Tibial nerve (tissue), 4 donors: ENCODE results near the gene KSR1. TPM values are rescaled to one million over a fixed set of nuclear protein-coding genes. Genes with fewer than 3 reads are reported as not detected.
"Not testable (repeated sequence)": the region's sequence is repeated elsewhere in the genome, so short reads cannot be mapped to it uniquely, and the experiment has no call there.

Experiments
- DNase-seq, 2 donors: peaks; one replicate each; pipeline ENCODE4 v3.0.0-alpha.2; 2019; ENCODE audit warnings: low spot score in 2 of 2
- H3K27ac ChIP-seq, 4 donors: fragments of 200-600 bp; sonication (generic) in 3 of 4; one replicate each; pipeline ENCODE4 v1.5.1; 2017 to 2019; ENCODE audit warnings: mild to moderate bottlenecking in 1 of 4
- H3K27me3 ChIP-seq, 2 donors: fragments of 200-600 bp; sonication (generic) in 1 of 2; one replicate each; pipeline versions ENCODE4 v1.5.1 to v1.6.0; 2017 to 2019
- H3K36me3 ChIP-seq, 3 donors: fragments of 200-600 bp; sonication (generic); one replicate each; pipeline ENCODE4 v1.5.1; 2018 to 2019
- H3K4me1 ChIP-seq, 4 donors: fragments of 200-600 bp; sonication (generic) in 3 of 4; one replicate each; pipeline ENCODE4 v1.5.1; 2017 to 2019
- H3K4me3 ChIP-seq, 4 donors: fragments of 200-600 bp; sonication (generic) in 3 of 4; one replicate each; pipeline ENCODE4 v1.5.1; 2017 to 2019; ENCODE audit warnings: mild to moderate bottlenecking in 1 of 4, moderate library complexity in 1 of 4
- H3K9me3 ChIP-seq, 4 donors: fragments of 200-600 bp; sonication (generic) in 3 of 4; one replicate each; pipeline ENCODE4 v1.5.1; 2017 to 2019
- CTCF ChIP-seq, 5 experiments: fragments of 200-600 bp in 3 of 5; fragments of 450-650 bp in 2 of 5; sonication (generic) in 3 of 5; IDR thresholded peaks; one replicate each; pipeline ENCODE4 v1.5.1; 2016 to 2019; ENCODE audit warnings: antibody characterized with exemption in 5 of 5, mild to moderate bottlenecking in 3 of 5, moderate library complexity in 2 of 5
- EP300 ChIP-seq, 2 donors: sonication (generic); formaldehyde crosslinking; IDR thresholded peaks; one replicate each; pipeline ENCODE4 v1.6.1; 2017; ENCODE audit warnings: antibody characterized with exemption in 2 of 2, mild to moderate bottlenecking in 1 of 2
- POLR2A ChIP-seq, 2 donors: fragments of 450-650 bp; IDR thresholded peaks; one replicate each; pipeline ENCODE4 v1.6.1; 2017; ENCODE audit warnings: antibody characterized with exemption in 2 of 2, mild to moderate bottlenecking in 2 of 2, moderate library complexity in 2 of 2
- WGBS, 2 donors: methylation state at CpG; one replicate each; pipeline ENCODE4 v1.1.5; 2018; 5-methylcytosine and 5-hydroxymethylcytosine counted together
- total RNA-seq, 4 donors: library from RNA; depleted of rRNA; stranded (reverse); fragments of >200 nt; gene quantifications; one replicate each; pipeline ENCODE4 v1.1.0, GENCODE V29; 2016

KSR1 gene
- total RNA-seq, 4 donors from 2014 or later, result 45.1 to 110 (median 54.2) TPM

- peak; percentile 29 to 72 for DNase-seq
- TF ChIP-seq POLR2A (IDR thresholded peaks at IDR 0.05) (no peak), CTCF (IDR thresholded peaks at IDR 0.05) (peak; percentile 75 to 89 (median 85)), EP300 (IDR thresholded peaks at IDR 0.05) (no peak)
- H3K4me3 ChIP-seq, result no peak overlapping the region
Observed at GRCh38 chr17:27654654-27655524, 198.6 kb downstream of the KSR1 start.

GRCh38 chr17:27655525-27656111 is 199.4 kb downstream of the KSR1 start:
- H3K27ac ChIP-seq, H3K27me3 ChIP-seq, H3K4me1 ChIP-seq, H3K9me3 ChIP-seq, DNase-seq, H3K36me3 ChIP-seq, H3K4me3 ChIP-seq: not testable (repeated sequence)
- WGBS, 2 donors, result 77 to 82% methylated on average over 16 of the region's 16 CpGs

More at GRCh38 chr17:27654654-27655524, 198.6 kb downstream of the KSR1 start:
- Histone ChIP-seq H3K9me3 (no peaks in the 10 kb centered on the region), H3K36me3 (no peaks in the 10 kb centered on the region), H3K4me1 (no peaks in the 10 kb centered on the region), H3K27ac (no peak overlapping the region), H3K27me3 (no peaks in the 10 kb centered on the region)
- WGBS, 2 donors, result 46 to 49% methylated on average over 28 to 30 of the region's 34 CpGs

- H3K4me1 ChIP-seq, DNase-seq: not testable (repeated sequence)
- 67 to 69% methylated on average over 8 of the region's 8 CpGs for WGBS, 2 donors
Observed at GRCh38 chr17:27656620-27657019, 200.4 kb downstream of the KSR1 start.

GRCh38 chr17:27657620-27658019 is 201.4 kb downstream of the KSR1 start:
- TF ChIP-seq EP300 (IDR thresholded peaks at IDR 0.05) (no peak), POLR2A (IDR thresholded peaks at IDR 0.05) (no peak), CTCF (IDR thresholded peaks at IDR 0.05) (no peak)
- DNase-seq, result no peak
- H3K36me3 ChIP-seq, result no peaks in the 10 kb centered on the region
- no peaks in the 10 kb centered on the region for H3K27me3 ChIP-seq
- no peak overlapping the region for H3K27ac ChIP-seq
- H3K9me3 ChIP-seq, result no peaks in the 10 kb centered on the region
- H3K4me1 ChIP-seq, result no peaks in the 10 kb centered on the region
- 43 to 45% methylated on average over 5 of the region's 5 CpGs for WGBS, 2 donors
- H3K4me3 ChIP-seq, result no peak overlapping the region

More at GRCh38 chr17:27656620-27657019, 200.4 kb downstream of the KSR1 start:
- not testable (repeated sequence) for H3K4me3 ChIP-seq, H3K36me3 ChIP-seq, H3K9me3 ChIP-seq, H3K27me3 ChIP-seq, H3K27ac ChIP-seq

- DNase-seq, result no peak
- no peak overlapping the region for H3K27ac ChIP-seq
- no peaks in the 10 kb centered on the region for H3K27me3 ChIP-seq
- H3K4me1 ChIP-seq, result no peaks in the 10 kb centered on the region
- H3K9me3 ChIP-seq, result no peaks in the 10 kb centered on the region
- no peaks in the 10 kb centered on the region for H3K36me3 ChIP-seq
- H3K4me3 ChIP-seq, result no peak overlapping the region
- TF ChIP-seq POLR2A (IDR thresholded peaks at IDR 0.05) (no peak), EP300 (IDR thresholded peaks at IDR 0.05) (no peak), CTCF (IDR thresholded peaks at IDR 0.05) (no peak)
- 72 to 81% methylated on average over 6 of the region's 6 CpGs for WGBS, 2 donors
Observed at GRCh38 chr17:27659683-27660082, 203.4 kb downstream of the KSR1 start.

GRCh38 chr17:27660436-27660835 is 204.2 kb downstream of the KSR1 start:
- Histone ChIP-seq H3K27ac (no peak overlapping the region), H3K4me1 (no peaks in the 10 kb centered on the region), H3K4me3 (no peak overlapping the region), H3K27me3 (no peaks in the 10 kb centered on the region), H3K9me3 (no peaks in the 10 kb centered on the region), H3K36me3 (no peaks in the 10 kb centered on the region)
- TF ChIP-seq CTCF (IDR thresholded peaks at IDR 0.05) (no peak), POLR2A (IDR thresholded peaks at IDR 0.05) (no peak), EP300 (IDR thresholded peaks at IDR 0.05) (no peak)
- no peak for DNase-seq
- 68 to 91% methylated on average over 2 to 3 of the region's 3 CpGs for WGBS, 2 donors
